ENCODE measurements around the gene PPP2R1A. TPM values are rescaled to one million over a fixed set of nuclear protein-coding genes. Genes with fewer than 3 reads are reported as not detected.

PPP2R1A gene
- total RNA-seq, 1 experiment from 2014 or later: 291 TPM

DNA sequence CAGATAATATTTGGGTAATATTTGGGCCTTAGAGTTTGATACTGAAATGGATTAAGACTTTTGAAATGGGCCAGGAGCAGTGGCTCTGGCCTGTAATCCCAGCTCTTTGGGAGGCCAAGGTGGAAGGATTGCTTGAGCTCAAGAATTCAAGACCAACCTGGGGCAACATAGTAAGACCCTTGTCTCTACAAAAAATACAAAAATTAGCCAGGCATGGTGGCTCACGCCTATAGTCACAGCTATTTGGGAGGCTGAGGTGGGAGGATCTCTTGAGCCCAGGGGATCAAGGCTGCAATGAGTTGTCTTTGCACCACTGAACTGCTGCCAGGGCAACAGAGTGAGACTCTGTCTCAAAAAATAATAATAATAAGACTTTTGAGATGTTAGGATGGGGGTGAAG is 17.5 kb upstream of the PPP2R1A start:
- no TSS peak for BruUV-seq (replicated peaks)
- intact Hi-C loops (cut with micrococcal nuclease; ENCODE audit: unreplicated experiment): no loop called here
- TF ChIP-seq, protein P1, sequence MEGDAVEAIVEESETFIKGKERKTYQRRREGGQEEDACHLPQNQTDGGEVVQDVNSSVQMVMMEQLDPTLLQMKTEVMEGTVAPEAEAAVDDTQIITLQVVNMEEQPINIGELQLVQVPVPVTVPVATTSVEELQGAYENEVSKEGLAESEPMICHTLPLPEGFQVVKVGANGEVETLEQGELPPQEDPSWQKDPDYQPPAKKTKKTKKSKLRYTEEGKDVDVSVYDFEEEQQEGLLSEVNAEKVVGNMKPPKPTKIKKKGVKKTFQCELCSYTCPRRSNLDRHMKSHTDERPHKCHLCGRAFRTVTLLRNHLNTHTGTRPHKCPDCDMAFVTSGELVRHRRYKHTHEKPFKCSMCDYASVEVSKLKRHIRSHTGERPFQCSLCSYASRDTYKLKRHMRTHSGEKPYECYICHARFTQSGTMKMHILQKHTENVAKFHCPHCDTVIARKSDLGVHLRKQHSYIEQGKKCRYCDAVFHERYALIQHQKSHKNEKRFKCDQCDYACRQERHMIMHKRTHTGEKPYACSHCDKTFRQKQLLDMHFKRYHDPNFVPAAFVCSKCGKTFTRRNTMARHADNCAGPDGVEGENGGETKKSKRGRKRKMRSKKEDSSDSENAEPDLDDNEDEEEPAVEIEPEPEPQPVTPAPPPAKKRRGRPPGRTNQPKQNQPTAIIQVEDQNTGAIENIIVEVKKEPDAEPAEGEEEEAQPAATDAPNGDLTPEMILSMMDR (IDR thresholded peaks at IDR 0.05; ENCODE audit: unreplicated experiment): no peak
- Mint-ChIP-seq H3K9me3 (ENCODE audit: low read depth, unreplicated experiment) (peaks cover 18% of the 10 kb centered on the region), H3K4me3 (ENCODE audit: low read depth, unreplicated experiment) (peak overlapping the region; percentile 85), H3K4me1 (ENCODE audit: low read depth, unreplicated experiment) (peaks cover 12% of the 10 kb centered on the region), H3K27ac (ENCODE audit: unreplicated experiment) (no peak overlapping the region), H3K36me3 (ENCODE audit: insufficient read depth, unreplicated experiment) (peaks cover 22% of the 10 kb centered on the region), H3K27me3 (ENCODE audit: unreplicated experiment) (no peaks in the 10 kb centered on the region)
- CTCF ChIA-PET: interaction anchor here (1.7 kb wide), 1 partner anchor 17 kb away, joined by 5 read pairs; the partner anchor contains the start of gene PPP2R1A
- no peak for DNase-seq

DNA sequence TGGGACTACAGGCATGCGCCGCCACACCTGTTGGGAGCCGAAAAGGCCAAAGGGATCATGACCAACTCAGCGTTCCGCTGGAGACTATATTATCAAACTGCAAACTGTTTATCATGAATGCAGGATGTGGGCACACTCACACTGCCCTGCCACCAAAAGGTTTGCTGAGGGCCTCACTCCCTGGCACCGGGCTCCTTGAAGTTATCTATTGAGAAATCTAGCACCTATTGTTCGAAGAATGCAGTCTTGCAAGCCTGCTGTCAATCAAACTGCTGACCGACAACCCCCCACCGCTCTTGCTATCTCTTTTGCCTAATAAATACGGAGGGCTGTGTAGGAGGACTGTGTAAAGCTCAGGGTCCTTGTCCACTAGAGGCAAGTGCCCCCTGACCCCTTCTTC is 13.3 kb upstream of the PPP2R1A start:
- no peak for DNase-seq
- H3K27ac Mint-ChIP-seq (ENCODE audit: unreplicated experiment): no peak overlapping the region

DNA sequence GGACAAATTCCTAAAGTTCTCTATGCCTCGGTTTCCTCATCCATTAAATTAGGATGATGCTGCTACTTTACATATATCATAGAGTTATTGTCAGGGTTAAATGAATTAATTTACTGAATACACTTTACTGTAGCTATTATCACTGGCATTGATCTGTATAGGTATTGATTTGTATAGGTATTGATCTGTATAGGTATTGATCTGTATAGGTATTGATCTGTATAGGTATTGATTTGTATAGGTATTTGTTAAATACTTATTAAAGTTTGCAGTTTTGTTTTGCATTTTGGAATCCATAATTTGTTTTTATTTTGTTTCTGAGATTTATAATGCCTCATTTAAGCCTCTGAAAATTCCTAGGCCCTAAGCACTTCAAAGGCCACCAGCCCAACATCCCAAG is 2.4 kb upstream of the PPP2R1A start:
- Mint-ChIP-seq H3K27me3 (ENCODE audit: unreplicated experiment) (no peaks in the 10 kb centered on the region), H3K4me3 (ENCODE audit: low read depth, unreplicated experiment) (no peak overlapping the region), H3K36me3 (ENCODE audit: insufficient read depth, unreplicated experiment) (peaks cover 43% of the 10 kb centered on the region), H3K27ac (ENCODE audit: unreplicated experiment) (no peak overlapping the region), H3K9me3 (ENCODE audit: low read depth, unreplicated experiment) (peaks cover 8% of the 10 kb centered on the region), H3K4me1 (ENCODE audit: low read depth, unreplicated experiment) (peaks cover 23% of the 10 kb centered on the region)
- DNase-seq: no peak
- CTCF ChIA-PET: no interaction called here
- intact Hi-C loops (cut with micrococcal nuclease; ENCODE audit: unreplicated experiment): no loop called here
- TF ChIP-seq, protein P1 (IDR thresholded peaks at IDR 0.05; ENCODE audit: unreplicated experiment): no peak
- BruUV-seq (replicated peaks): no TSS peak

More for the DNA sequence above, 13.3 kb upstream of the PPP2R1A start:
- TF ChIP-seq, protein P1 (IDR thresholded peaks at IDR 0.05; ENCODE audit: unreplicated experiment): no peak
- H3K4me1 Mint-ChIP-seq (ENCODE audit: low read depth, unreplicated experiment): no peaks in the 10 kb centered on the region
- intact Hi-C loops (cut with micrococcal nuclease; ENCODE audit: unreplicated experiment): no loop called here
- H3K27me3 Mint-ChIP-seq (ENCODE audit: unreplicated experiment): no peaks in the 10 kb centered on the region
- no TSS peak for BruUV-seq (replicated peaks)
- H3K4me3 Mint-ChIP-seq (ENCODE audit: low read depth, unreplicated experiment): no peak overlapping the region
- CTCF ChIA-PET: no interaction called here
- peaks cover 4% of the 10 kb centered on the region for H3K36me3 Mint-ChIP-seq (ENCODE audit: insufficient read depth, unreplicated experiment)
- peaks cover 17% of the 10 kb centered on the region for H3K9me3 Mint-ChIP-seq (ENCODE audit: low read depth, unreplicated experiment)

DNA sequence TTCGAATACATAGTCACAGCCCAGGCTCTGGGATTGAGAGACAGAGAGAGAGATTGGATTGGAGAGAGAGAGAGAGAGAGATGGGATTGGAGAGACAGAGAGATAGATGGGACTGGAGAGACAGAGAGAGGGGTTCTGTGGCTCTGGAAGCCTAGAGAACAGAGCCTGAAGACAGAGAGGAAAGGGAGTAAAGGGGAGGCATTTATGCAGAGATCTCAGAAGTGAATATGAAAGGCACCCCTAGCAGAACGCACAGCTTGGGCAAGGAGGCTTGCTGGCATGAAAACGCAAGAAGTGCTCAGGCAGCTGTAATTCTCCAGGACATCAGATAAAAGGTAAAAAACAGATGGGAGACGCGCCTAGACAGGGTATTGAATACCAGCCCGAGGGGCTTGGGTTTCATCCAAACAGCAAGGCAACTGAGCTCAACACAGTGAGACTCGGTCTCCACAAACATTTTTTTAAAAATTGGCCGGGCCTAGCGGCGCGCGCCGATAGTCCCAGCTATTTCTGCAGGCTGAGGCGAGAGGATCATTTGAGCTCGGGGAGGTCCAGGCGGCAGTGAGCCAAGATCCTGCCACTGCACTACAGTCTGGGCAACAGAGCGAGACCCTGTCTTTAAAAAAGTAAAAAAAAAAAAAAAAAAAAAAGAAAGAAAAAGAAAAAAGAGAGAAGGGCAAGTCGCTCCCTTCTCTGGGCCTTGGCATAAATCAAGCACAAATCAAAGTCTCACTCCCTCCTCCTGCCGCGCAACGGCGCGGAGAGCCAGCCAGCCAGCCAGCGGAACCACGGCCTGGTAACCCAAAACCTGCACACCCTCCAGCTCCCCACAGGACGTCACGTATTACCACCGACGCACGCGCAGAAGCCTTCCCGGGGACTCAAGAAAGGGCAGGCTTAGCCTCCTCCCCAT is 774 bp upstream of the PPP2R1A start:
- Mint-ChIP-seq H3K4me1 (ENCODE audit: low read depth, unreplicated experiment) (peaks cover 23% of the 10 kb centered on the region), H3K4me3 (ENCODE audit: low read depth, unreplicated experiment) (peak overlapping the region; percentile 97), H3K27ac (ENCODE audit: unreplicated experiment) (peak overlapping the region; percentile 100), H3K9me3 (ENCODE audit: low read depth, unreplicated experiment) (peaks cover 13% of the 10 kb centered on the region), H3K36me3 (ENCODE audit: insufficient read depth, unreplicated experiment) (peaks cover 52% of the 10 kb centered on the region), H3K27me3 (ENCODE audit: unreplicated experiment) (no peaks in the 10 kb centered on the region)
- CTCF ChIA-PET: interaction anchor here (0.5 to 1.7 kb wide), 14 partner anchors 9 to 1841 kb away, joined by 3 to 11 read pairs (median 5); partner anchors contain the start of genes ZNF616 and ZNF836
- TF ChIP-seq, protein P1 (IDR thresholded peaks at IDR 0.05; ENCODE audit: unreplicated experiment): no peak
- DNase-seq: peak; percentile 5
- TSS peak; percentile 95 for BruUV-seq (replicated peaks)
- intact Hi-C loops (cut with micrococcal nuclease; ENCODE audit: unreplicated experiment): loop anchor here (1.0 to 2.0 kb wide), 2 partner anchors 18 to 50 kb away; partner anchors contain the start of genes ZNF616 and ZNF836

All from Calu3 (cell line).